Neural progenitor cell (in vitro differentiated cells): ENCODE results near the gene FAIM2. TPM values are rescaled to one million over a fixed set of nuclear protein-coding genes. Genes with fewer than 3 reads are reported as not detected.

Experiments used
- DNase-seq: peaks from one replicate; pipeline ENCODE4 v3.0.0-alpha.2; 2016; ENCODE audit warnings: low spot score
- H2AFZ ChIP-seq: fragments of 200-600 bp; sonication (generic); replicated peaks from 2 replicates; pipeline ENCODE4 v1.6.1; 2016; ENCODE audit warnings: antibody characterized with exemption
- H3F3A ChIP-seq: fragments of 200-600 bp; sonication (generic); 2 replicates; pipeline ENCODE4 v1.6.1; 2016; ENCODE audit warnings: antibody characterized with exemption, low read depth
- H3K27ac ChIP-seq: fragments of 200-600 bp; sonication (generic); 2 replicates; pipeline ENCODE4 v1.5.1; 2016; ENCODE audit warnings: mild to moderate bottlenecking
- H3K27me3 ChIP-seq: fragments of 200-600 bp; sonication (generic); 2 replicates; pipeline ENCODE4 v1.6.1; 2016; ENCODE audit warnings: mild to moderate bottlenecking, moderate library complexity
- H3K36me3 ChIP-seq: fragments of 200-600 bp; sonication (generic); 2 replicates; pipeline ENCODE4 v1.5.1; 2016
- H3K4me1 ChIP-seq: fragments of 200-600 bp; sonication (generic); 2 replicates; pipeline ENCODE4 v1.6.1; 2016; ENCODE audit warnings: mixed run types
- H3K4me2 ChIP-seq: fragments of 200-600 bp; sonication (generic); 2 replicates; pipeline ENCODE4 v1.6.1; 2016
- H3K4me3 ChIP-seq: fragments of 200-600 bp; sonication (generic); 2 replicates; pipeline ENCODE4 v1.5.1; 2016
- H3K79me2 ChIP-seq: fragments of 200-600 bp; sonication (generic); 2 replicates; pipeline ENCODE4 v1.6.1; 2016; ENCODE audit warnings: low read depth
- H3K9ac ChIP-seq: fragments of 200-600 bp; sonication (generic); 2 replicates; pipeline ENCODE4 v1.6.1; 2016
- H3K9me3 ChIP-seq: fragments of 200-600 bp; sonication (generic); 2 replicates; pipeline ENCODE4 v1.5.1; 2016; ENCODE audit warnings: low read depth
- H4K20me1 ChIP-seq: fragments of 200-600 bp; sonication (generic); 2 replicates; pipeline ENCODE4 v1.6.1; 2016; ENCODE audit warnings: low read depth
- H3K27ac Mint-ChIP-seq: 3 replicates; pipeline ENCODE4 v1.8.0; 2021; ENCODE audit warnings: mixed read lengths
- H3K27me3 Mint-ChIP-seq: 2 replicates; pipeline ENCODE4 v1.8.0; 2022; ENCODE audit warnings: low read depth, mild to moderate bottlenecking, inconsistent platforms, moderate library complexity, mixed read lengths; ENCODE audit not compliant: insufficient read depth
- H3K36me3 Mint-ChIP-seq: 3 replicates; pipeline ENCODE4 v1.8.0; 2021; ENCODE audit warnings: mixed read lengths
- H3K4me1 Mint-ChIP-seq: 3 replicates; pipeline ENCODE4 v1.8.0; 2021; ENCODE audit warnings: mixed read lengths
- H3K4me3 Mint-ChIP-seq: 3 replicates; pipeline ENCODE4 v1.8.0; 2021; ENCODE audit warnings: mild to moderate bottlenecking, moderate library complexity, mixed read lengths
- H3K9me3 Mint-ChIP-seq: 3 replicates; pipeline ENCODE4 v1.8.0; 2020; ENCODE audit warnings: mixed read lengths
- EZH2 ChIP-seq: fragments of 200-600 bp; sonication (generic); IDR thresholded peaks from 2 replicates; pipeline ENCODE4 v1.6.1; 2017; ENCODE audit warnings: antibody characterized with exemption, mild to moderate bottlenecking, moderate library complexity
- EZH2phosphoT487 ChIP-seq: fragments of 200-600 bp; sonication (generic); IDR thresholded peaks from 2 replicates; pipeline ENCODE4 v1.6.1; 2017; ENCODE audit warnings: antibody characterized with exemption
- total RNA-seq: library from RNA; depleted of rRNA; stranded (reverse); fragments of >200 nt; gene quantifications from 2 replicates; pipeline ENCODE4 v1.2.3, GENCODE V29; 2015; ENCODE audit warnings: low replicate concordance
- TF ChIP-seq, protein P1 (sequence below): fragments of 200-600 bp; sonication (generic); IDR thresholded peaks from 2 replicates; pipeline ENCODE4 v1.5.1; 2017; ENCODE audit warnings: antibody characterized with exemption, mild to moderate bottlenecking

FAIM2 gene
- total RNA-seq, 1 donor from 2014 or later = 0.39 TPM

DNA sequence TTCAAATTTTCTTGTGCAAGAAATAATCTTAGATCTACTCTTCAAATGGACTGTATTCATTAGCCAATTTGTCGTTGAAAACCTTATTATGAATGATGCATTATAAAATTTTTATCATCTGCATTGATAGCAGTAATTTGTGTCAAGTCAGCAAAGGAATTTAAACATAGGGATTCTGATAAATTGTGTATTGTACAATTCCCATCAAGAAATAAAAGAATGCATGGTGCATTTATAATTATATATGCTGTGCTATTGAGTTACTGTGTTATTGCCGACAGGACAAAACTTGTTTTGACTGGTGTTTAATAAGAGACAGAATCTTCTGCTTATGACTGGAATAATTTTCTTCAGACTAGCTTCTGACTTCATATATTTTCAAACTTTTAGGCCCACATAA, 57.7 kb downstream of the FAIM2 start:
- no peak overlapping the region for H3K9ac ChIP-seq
- peaks cover 19% of the 10 kb centered on the region for H3K4me1 Mint-ChIP-seq
- H3K4me3 Mint-ChIP-seq = no peak overlapping the region
- DNase-seq = no peak
- no peak overlapping the region for H3K27ac Mint-ChIP-seq
- no peak overlapping the region for H3K4me2 ChIP-seq
- H3K27me3 ChIP-seq = peaks cover 3% of the 10 kb centered on the region
- H3K4me3 ChIP-seq = no peak overlapping the region
- H3K36me3 ChIP-seq = no peaks in the 10 kb centered on the region
- H3K36me3 Mint-ChIP-seq = no peaks in the 10 kb centered on the region
- peaks cover 10% of the 10 kb centered on the region for H3K4me1 ChIP-seq
- no peak overlapping the region for H3K27ac ChIP-seq
- peaks cover 4% of the 10 kb centered on the region for H4K20me1 ChIP-seq
- no peak for TF ChIP-seq EZH2
- no peak for TF ChIP-seq EZH2phosphoT487
- TF ChIP-seq, protein P1, sequence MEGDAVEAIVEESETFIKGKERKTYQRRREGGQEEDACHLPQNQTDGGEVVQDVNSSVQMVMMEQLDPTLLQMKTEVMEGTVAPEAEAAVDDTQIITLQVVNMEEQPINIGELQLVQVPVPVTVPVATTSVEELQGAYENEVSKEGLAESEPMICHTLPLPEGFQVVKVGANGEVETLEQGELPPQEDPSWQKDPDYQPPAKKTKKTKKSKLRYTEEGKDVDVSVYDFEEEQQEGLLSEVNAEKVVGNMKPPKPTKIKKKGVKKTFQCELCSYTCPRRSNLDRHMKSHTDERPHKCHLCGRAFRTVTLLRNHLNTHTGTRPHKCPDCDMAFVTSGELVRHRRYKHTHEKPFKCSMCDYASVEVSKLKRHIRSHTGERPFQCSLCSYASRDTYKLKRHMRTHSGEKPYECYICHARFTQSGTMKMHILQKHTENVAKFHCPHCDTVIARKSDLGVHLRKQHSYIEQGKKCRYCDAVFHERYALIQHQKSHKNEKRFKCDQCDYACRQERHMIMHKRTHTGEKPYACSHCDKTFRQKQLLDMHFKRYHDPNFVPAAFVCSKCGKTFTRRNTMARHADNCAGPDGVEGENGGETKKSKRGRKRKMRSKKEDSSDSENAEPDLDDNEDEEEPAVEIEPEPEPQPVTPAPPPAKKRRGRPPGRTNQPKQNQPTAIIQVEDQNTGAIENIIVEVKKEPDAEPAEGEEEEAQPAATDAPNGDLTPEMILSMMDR = no peak
- H3K9me3 Mint-ChIP-seq = no peaks in the 10 kb centered on the region
- no peaks in the 10 kb centered on the region for H3K9me3 ChIP-seq
- peaks cover 12% of the 10 kb centered on the region for H3K79me2 ChIP-seq
- peaks cover 7% of the 10 kb centered on the region for H3K27me3 Mint-ChIP-seq
- no peak overlapping the region for H2AFZ ChIP-seq
- H3F3A ChIP-seq = peaks cover 26% of the 10 kb centered on the region

DNA sequence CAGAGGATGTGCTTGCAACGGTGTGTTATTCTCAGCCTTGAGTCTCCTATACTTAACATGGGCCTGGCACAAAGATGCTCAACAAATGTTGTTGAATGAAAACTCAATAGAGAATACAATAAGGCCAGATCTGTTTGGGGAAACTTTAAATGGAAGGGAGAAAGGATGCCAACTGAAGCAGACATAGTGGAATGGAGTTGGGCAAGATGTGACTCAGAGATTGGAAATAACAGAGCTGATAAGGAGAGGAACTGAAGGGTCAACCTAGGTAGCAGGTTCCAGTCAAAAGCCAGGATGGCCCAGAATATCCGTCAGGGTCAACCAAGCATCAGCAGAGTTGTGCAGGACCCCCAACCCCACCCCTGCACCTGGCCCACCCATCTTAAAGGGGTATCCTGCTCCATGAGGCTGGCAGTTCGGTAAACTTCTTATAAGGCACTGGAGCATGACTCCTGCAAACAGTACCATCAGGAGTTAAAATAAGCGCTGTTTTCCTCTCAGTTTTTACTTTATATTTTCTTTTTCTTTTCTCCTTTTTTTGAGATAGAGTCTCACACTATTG, 59.7 kb downstream of the FAIM2 start:
- Mint-ChIP-seq H3K9me3 (no peaks in the 10 kb centered on the region), H3K27me3 (peaks cover 3% of the 10 kb centered on the region), H3K4me3 (peak overlapping the region; percentile 97), H3K27ac (no peak overlapping the region), H3K36me3 (peaks cover 2% of the 10 kb centered on the region), H3K4me1 (peaks cover 21% of the 10 kb centered on the region)
- H4K20me1 ChIP-seq = peaks cover 4% of the 10 kb centered on the region
- H3K9ac ChIP-seq = no peak overlapping the region
- H3K4me2 ChIP-seq = no peak overlapping the region
- H2AFZ ChIP-seq = no peak overlapping the region
- TF ChIP-seq, protein P1 = no peak
- TF ChIP-seq EZH2phosphoT487 (no peak), EZH2 (no peak)
- no peak overlapping the region for H3K4me3 ChIP-seq
- peaks cover 10% of the 10 kb centered on the region for H3K4me1 ChIP-seq
- H3K36me3 ChIP-seq = no peaks in the 10 kb centered on the region
- peaks cover 3% of the 10 kb centered on the region for H3K27me3 ChIP-seq
- DNase-seq = no peak
- H3K27ac ChIP-seq = no peak overlapping the region
- H3K79me2 ChIP-seq = peaks cover 12% of the 10 kb centered on the region
- peaks cover 32% of the 10 kb centered on the region for H3F3A ChIP-seq
- H3K9me3 ChIP-seq = no peaks in the 10 kb centered on the region

DNA sequence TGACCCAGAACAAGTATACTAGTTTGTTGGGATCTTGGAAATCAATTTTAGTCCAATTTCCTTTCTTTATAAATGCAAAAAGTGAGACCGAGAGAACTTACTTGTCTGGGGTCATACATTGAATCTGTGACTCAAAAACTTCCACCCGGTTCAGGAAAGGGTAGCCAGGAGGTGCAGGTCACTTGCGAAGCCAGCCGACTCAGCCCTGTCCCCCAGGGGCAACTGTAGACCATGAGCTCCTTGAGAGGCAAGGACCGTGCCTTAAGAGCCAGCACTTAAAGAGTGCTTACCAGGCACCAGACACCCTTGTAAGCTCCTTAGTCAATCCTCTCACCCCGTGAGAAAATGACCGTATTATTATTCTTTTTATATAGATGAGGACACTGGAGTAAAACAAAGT, 60.3 kb downstream of the FAIM2 start:
- no peaks in the 10 kb centered on the region for H3K36me3 ChIP-seq

More for the DNA sequence above, 60.3 kb downstream of the FAIM2 start:
- peaks cover 3% of the 10 kb centered on the region for H3K27me3 ChIP-seq
- peaks cover 28% of the 10 kb centered on the region for H3F3A ChIP-seq
- H3K9me3 Mint-ChIP-seq = no peaks in the 10 kb centered on the region
- H2AFZ ChIP-seq = peak overlapping the region; percentile 75
- H3K4me1 ChIP-seq = peaks cover 10% of the 10 kb centered on the region
- H3K79me2 ChIP-seq = peaks cover 12% of the 10 kb centered on the region
- H3K27me3 Mint-ChIP-seq = peaks cover 3% of the 10 kb centered on the region
- H3K27ac Mint-ChIP-seq = peak overlapping the region; percentile 90
- peaks cover 4% of the 10 kb centered on the region for H4K20me1 ChIP-seq
- H3K27ac ChIP-seq = no peak overlapping the region
- H3K4me1 Mint-ChIP-seq = peaks cover 21% of the 10 kb centered on the region
- TF ChIP-seq, protein P1 = no peak
- TF ChIP-seq EZH2 (peak; percentile 12), EZH2phosphoT487 (no peak)
- H3K4me3 Mint-ChIP-seq = peak overlapping the region; percentile 97
- no peak for DNase-seq
- H3K9ac ChIP-seq = no peak overlapping the region
- H3K4me2 ChIP-seq = peak overlapping the region; percentile 93
- no peaks in the 10 kb centered on the region for H3K9me3 ChIP-seq
- peak overlapping the region; percentile 64 for H3K4me3 ChIP-seq
- peaks cover 2% of the 10 kb centered on the region for H3K36me3 Mint-ChIP-seq
